MM.1S (cell line): ENCODE data around the gene CHST7.

Source experiments
- DNase-seq: peaks from one replicate; pipeline ENCODE4 v3.0.0-alpha.2; 2015
- H2AFZ ChIP-seq: fragments of 300-600 bp; sonication (generic); 2 replicates; pipeline ENCODE4 v1.6.0; 2016; ENCODE audit warnings: antibody characterized with exemption, low read length
- H3F3A ChIP-seq: fragments of 300-600 bp; sonication (generic); 2 replicates; pipeline ENCODE4 v1.6.1; 2016; ENCODE audit warnings: mild to moderate bottlenecking, antibody characterized with exemption, low read length, moderate library complexity, mixed read lengths; ENCODE audit not compliant: insufficient read depth
- H3K27ac ChIP-seq: fragments of 300-600 bp; sonication (generic); 2 replicates; pipeline ENCODE4 v1.5.1; 2016; ENCODE audit warnings: mild to moderate bottlenecking, low read length
- H3K27me3 ChIP-seq: fragments of 300-600 bp; sonication (generic); replicated peaks from 2 replicates; pipeline ENCODE4 v1.6.0; 2016; ENCODE audit warnings: low read length; ENCODE audit not compliant: insufficient read depth
- H3K36me3 ChIP-seq: fragments of 300-600 bp; sonication (generic); replicated peaks from 2 replicates; pipeline ENCODE4 v1.6.1; 2016; ENCODE audit warnings: mild to moderate bottlenecking, low read length, mixed read lengths; ENCODE audit not compliant: insufficient read depth
- H3K4me1 ChIP-seq: fragments of 300-600 bp; sonication (generic); 2 replicates; pipeline ENCODE4 v1.6.1; 2016; ENCODE audit warnings: low read length, mixed read lengths
- H3K4me2 ChIP-seq: fragments of 300-600 bp; sonication (generic); 2 replicates; pipeline ENCODE4 v1.6.0; 2016; ENCODE audit warnings: low read depth, low read length
- H3K4me3 ChIP-seq: fragments of 300-600 bp; sonication (generic); 2 replicates; pipeline ENCODE4 v1.5.1; 2016; ENCODE audit warnings: low read length, mixed read lengths
- H3K79me2 ChIP-seq: fragments of 300-600 bp; sonication (generic); 2 replicates; pipeline ENCODE4 v1.6.1; 2016; ENCODE audit warnings: mixed run types, low read length, mixed read lengths
- H3K9ac ChIP-seq: fragments of 300-600 bp; sonication (generic); 2 replicates; pipeline ENCODE4 v1.6.1; 2016; ENCODE audit warnings: low read length, mixed read lengths
- H3K9me2 ChIP-seq: fragments of 300-600 bp; sonication (generic); replicated peaks from 2 replicates; pipeline ENCODE4 v1.6.1; 2016; ENCODE audit warnings: mild to moderate bottlenecking, low read length, mixed read lengths; ENCODE audit not compliant: insufficient read depth
- H3K9me3 ChIP-seq: fragments of 300-600 bp; sonication (generic); replicated peaks from 2 replicates; pipeline ENCODE4 v1.6.1; 2016; ENCODE audit warnings: mild to moderate bottlenecking, low read length, mixed read lengths; ENCODE audit not compliant: insufficient read depth
- H4K20me1 ChIP-seq: fragments of 300-600 bp; sonication (generic); 2 replicates; pipeline ENCODE4 v1.6.1; 2016; ENCODE audit warnings: mild to moderate bottlenecking, low read length, moderate library complexity, mixed read lengths; ENCODE audit not compliant: insufficient read depth
- EZH2 ChIP-seq: fragments of 300-600 bp; sonication (generic); optimal IDR thresholded peaks from 2 replicates; pipeline ENCODE3; 2017; ENCODE audit warnings: low read depth, mild to moderate bottlenecking, antibody characterized with exemption, low read length, mixed read lengths
- EZH2phosphoT487 ChIP-seq: fragments of 300-600 bp; sonication (generic); IDR thresholded peaks from 2 replicates; pipeline ENCODE4 v1.6.1; 2018; ENCODE audit warnings: antibody characterized with exemption, low read length
- TF ChIP-seq, protein P1 (sequence below): fragments of 300-600 bp; sonication (generic); IDR thresholded peaks from 2 replicates; pipeline ENCODE4 v1.5.1; 2016; ENCODE audit warnings: antibody characterized with exemption, low read length, mixed read lengths

CHST7 gene

DNA sequence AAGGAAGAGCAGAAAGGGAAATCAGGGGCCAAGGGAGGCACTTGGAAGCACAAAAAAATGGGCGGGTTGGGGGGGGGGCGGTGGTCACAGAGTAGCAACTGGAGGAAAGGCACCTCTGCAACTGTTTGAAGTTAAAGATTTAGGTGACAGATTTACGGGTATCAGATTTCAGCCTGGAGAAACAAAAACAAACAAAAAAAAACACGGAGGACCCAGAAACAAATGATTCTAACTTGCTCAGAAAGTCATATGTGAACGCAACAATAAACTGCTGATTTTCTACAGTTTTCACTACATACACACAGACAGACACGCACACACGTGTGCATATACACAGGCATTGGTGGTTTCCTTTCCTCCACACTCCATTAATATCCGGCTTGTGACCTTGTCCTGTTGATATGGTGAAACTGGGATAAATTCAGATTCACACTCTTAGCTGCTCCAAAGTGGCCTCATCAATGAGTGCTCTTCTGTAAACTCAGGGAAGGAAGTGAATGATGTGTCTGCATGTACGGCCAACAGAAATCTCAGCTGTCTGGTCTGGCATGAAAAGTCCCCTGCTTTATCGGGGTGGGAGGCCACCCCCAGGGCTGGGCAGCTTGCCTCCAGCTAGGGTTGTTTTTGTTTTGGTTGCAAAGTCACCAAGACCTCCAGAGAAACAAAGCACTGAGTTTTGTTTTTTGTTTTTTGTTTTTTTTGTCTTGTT is 54.3 kb downstream of the CHST7 start:
- H3K4me2 ChIP-seq, result peak overlapping the region; percentile 66
- H3K27me3 ChIP-seq, result no peaks in the 10 kb centered on the region
- H3K36me3 ChIP-seq, result no peaks in the 10 kb centered on the region
- no peaks in the 10 kb centered on the region for H3K9me2 ChIP-seq
- no peaks in the 10 kb centered on the region for H3K9me3 ChIP-seq
- no peak overlapping the region for H3K4me3 ChIP-seq
- TF ChIP-seq EZH2, result no peak
- H3K79me2 ChIP-seq, result no peaks in the 10 kb centered on the region
- H2AFZ ChIP-seq, result no peak overlapping the region
- no peaks in the 10 kb centered on the region for H4K20me1 ChIP-seq
- peaks cover 15% of the 10 kb centered on the region for H3F3A ChIP-seq
- H3K4me1 ChIP-seq, result peaks cover 24% of the 10 kb centered on the region
- H3K9ac ChIP-seq, result peak overlapping the region; percentile 26; the same call in 1 of the 2 replicates
- DNase-seq, result no peak
- peak overlapping the region; percentile 88; the same call in 1 of the 2 replicates for H3K27ac ChIP-seq

DNA sequence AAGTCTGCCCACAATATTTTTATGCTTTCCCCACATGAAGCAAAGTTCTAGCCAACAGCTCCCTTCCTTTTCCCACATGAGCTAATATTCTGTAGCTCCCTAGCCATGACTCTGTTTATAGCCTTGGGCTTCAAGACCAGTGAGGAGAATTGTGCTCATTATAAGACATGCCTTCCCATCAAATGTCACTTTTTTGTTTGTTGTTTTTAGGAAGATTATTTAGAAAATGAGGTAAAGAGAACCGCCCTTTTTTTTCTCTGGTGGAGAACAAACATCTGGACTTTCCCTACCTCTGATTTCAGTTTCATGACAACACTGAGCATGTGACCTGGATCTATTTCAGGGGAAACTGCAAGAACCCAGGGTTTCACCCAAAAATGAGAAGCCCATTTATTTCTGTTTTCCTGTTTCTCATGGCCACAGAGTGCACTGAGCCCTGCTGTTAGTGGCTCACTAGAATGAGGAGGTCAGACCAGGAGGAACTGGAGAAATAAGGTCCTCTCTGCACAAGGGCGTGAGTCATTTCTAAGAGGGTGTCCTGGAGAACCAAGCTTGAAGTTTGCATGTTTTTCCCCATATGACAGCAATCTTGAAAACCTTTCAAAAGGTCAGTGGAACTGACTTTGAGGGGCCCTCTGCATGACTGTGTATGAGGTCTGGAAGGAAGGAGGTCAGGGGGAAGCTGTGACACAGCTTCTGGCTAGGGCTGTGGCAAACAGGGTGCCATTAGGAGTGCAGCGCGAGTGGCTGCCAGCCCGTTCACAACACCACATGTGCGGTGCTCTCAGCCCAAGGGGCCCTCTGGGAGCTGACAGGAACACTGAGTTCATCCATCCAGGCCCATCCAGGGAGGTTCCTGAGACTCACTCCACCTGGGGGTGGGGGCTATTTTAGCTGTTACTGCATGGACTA is 55.2 kb downstream of the CHST7 start:
- peak overlapping the region; percentile 34 for H3K4me3 ChIP-seq
- H3K79me2 ChIP-seq, result no peaks in the 10 kb centered on the region
- H4K20me1 ChIP-seq, result no peaks in the 10 kb centered on the region
- no peaks in the 10 kb centered on the region for H3K9me3 ChIP-seq
- no peaks in the 10 kb centered on the region for H3K9me2 ChIP-seq
- no peaks in the 10 kb centered on the region for H3K27me3 ChIP-seq
- H3K27ac ChIP-seq, result peak overlapping the region; percentile 88
- peaks cover 15% of the 10 kb centered on the region for H3F3A ChIP-seq
- DNase-seq, result peak; percentile 59
- H3K36me3 ChIP-seq, result no peaks in the 10 kb centered on the region
- H3K9ac ChIP-seq, result peak overlapping the region; percentile 47
- TF ChIP-seq EZH2phosphoT487 (no peak), EZH2 (no peak)
- TF ChIP-seq, protein P1, sequence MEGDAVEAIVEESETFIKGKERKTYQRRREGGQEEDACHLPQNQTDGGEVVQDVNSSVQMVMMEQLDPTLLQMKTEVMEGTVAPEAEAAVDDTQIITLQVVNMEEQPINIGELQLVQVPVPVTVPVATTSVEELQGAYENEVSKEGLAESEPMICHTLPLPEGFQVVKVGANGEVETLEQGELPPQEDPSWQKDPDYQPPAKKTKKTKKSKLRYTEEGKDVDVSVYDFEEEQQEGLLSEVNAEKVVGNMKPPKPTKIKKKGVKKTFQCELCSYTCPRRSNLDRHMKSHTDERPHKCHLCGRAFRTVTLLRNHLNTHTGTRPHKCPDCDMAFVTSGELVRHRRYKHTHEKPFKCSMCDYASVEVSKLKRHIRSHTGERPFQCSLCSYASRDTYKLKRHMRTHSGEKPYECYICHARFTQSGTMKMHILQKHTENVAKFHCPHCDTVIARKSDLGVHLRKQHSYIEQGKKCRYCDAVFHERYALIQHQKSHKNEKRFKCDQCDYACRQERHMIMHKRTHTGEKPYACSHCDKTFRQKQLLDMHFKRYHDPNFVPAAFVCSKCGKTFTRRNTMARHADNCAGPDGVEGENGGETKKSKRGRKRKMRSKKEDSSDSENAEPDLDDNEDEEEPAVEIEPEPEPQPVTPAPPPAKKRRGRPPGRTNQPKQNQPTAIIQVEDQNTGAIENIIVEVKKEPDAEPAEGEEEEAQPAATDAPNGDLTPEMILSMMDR, result no peak
- H3K4me1 ChIP-seq, result peaks cover 24% of the 10 kb centered on the region
- H3K4me2 ChIP-seq, result peak overlapping the region; percentile 66
- peak overlapping the region; percentile 27; the same call in 1 of the 2 replicates for H2AFZ ChIP-seq

DNA sequence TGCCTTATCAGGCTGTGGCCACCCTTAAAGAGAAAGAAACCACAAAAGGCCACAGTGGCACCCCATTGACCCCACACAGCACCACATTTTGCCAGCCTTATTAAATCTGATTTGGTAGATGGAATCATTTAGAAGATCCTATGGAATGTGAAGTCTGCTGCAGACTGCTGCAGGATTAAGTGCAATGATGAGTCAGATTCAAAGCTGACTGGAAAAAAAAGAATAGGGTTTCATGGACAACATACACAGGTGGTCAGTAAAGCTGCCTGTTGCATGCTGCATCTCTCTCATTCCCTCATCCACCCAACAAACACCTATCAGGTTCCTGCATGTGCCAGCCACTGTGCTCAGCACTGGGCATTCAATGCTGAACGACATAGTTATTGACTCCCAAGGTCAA is 56.6 kb downstream of the CHST7 start:
- no peak for DNase-seq
- TF ChIP-seq EZH2, result no peak
- TF ChIP-seq, protein P1, result no peak
- no peak for TF ChIP-seq EZH2phosphoT487

More for the DNA sequence above, 56.6 kb downstream of the CHST7 start:
- no peak overlapping the region for H2AFZ ChIP-seq
- no peak overlapping the region for H3K4me2 ChIP-seq
- no peaks in the 10 kb centered on the region for H3K36me3 ChIP-seq
- no peak overlapping the region for H3K27ac ChIP-seq
- no peak overlapping the region for H3K4me3 ChIP-seq
- H3K9me2 ChIP-seq, result no peaks in the 10 kb centered on the region
- peaks cover 15% of the 10 kb centered on the region for H3F3A ChIP-seq
- no peaks in the 10 kb centered on the region for H4K20me1 ChIP-seq
- no peak overlapping the region for H3K9ac ChIP-seq
- peaks cover 24% of the 10 kb centered on the region for H3K4me1 ChIP-seq
- H3K9me3 ChIP-seq, result no peaks in the 10 kb centered on the region
- no peaks in the 10 kb centered on the region for H3K79me2 ChIP-seq
- H3K27me3 ChIP-seq, result no peaks in the 10 kb centered on the region
